ENCODE results near the gene C2orf69.

DNA sequence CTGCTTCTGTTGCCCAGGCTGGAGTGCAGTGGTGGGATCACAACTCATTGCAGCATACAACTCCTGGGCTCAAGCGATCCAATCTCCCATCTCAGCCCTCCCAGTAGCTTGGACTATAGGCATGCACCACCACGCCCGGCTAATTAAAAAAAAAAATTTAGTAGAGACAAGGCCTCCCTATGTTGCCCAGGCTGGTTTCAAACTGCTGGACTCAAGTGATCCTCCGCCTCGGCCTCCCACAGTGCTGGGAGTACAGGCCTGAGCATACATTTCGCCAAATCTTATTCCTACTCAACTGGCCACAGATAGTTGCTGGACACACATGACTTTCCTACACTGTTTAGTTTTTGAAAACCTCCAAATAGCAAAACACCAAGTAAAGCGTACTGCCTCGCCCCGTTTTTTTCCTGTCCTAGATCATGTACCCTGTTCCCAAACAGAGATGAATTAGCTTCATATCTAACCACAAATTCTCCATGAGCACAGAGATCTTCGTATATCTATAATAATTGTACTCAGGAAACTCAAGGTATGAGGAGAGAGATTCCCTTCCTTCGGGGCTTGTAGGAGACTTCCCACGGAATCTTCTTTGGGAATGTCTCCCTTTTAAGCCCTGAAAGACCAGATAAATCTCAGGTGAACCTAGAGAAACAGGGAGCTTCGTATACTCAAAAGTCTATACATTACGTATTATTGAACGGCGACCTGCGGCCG is 598 bp upstream of the C2orf69 start:
- TF ChIP-seq EZH2 (IDR thresholded peaks at IDR 0.05), result no peak
- TF ChIP-seq, protein P1, sequence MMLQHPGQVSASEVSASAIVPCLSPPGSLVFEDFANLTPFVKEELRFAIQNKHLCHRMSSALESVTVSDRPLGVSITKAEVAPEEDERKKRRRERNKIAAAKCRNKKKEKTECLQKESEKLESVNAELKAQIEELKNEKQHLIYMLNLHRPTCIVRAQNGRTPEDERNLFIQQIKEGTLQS (IDR thresholded peaks at IDR 0.05), result no peak
- no peak for TF ChIP-seq SP1 (IDR thresholded peaks at IDR 0.05; ENCODE audit: low read depth)
- no peak for TF ChIP-seq JUND (IDR thresholded peaks at IDR 0.05)
- no peak for TF ChIP-seq SIN3A (IDR thresholded peaks at IDR 0.05; ENCODE audit: low read depth)
- TF ChIP-seq, protein P2, sequence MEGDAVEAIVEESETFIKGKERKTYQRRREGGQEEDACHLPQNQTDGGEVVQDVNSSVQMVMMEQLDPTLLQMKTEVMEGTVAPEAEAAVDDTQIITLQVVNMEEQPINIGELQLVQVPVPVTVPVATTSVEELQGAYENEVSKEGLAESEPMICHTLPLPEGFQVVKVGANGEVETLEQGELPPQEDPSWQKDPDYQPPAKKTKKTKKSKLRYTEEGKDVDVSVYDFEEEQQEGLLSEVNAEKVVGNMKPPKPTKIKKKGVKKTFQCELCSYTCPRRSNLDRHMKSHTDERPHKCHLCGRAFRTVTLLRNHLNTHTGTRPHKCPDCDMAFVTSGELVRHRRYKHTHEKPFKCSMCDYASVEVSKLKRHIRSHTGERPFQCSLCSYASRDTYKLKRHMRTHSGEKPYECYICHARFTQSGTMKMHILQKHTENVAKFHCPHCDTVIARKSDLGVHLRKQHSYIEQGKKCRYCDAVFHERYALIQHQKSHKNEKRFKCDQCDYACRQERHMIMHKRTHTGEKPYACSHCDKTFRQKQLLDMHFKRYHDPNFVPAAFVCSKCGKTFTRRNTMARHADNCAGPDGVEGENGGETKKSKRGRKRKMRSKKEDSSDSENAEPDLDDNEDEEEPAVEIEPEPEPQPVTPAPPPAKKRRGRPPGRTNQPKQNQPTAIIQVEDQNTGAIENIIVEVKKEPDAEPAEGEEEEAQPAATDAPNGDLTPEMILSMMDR (IDR thresholded peaks at IDR 0.05 in 2 of 3, conservative IDR thresholded peaks at IDR 0.05 in 1 of 3; ENCODE audit: borderline replicate concordance in 1 of 3, insufficient read depth in 1 of 3, low read depth in 2 of 3, low read length in 2 of 3), result no peak
- TF ChIP-seq TCF7L2 (IDR thresholded peaks at IDR 0.05; ENCODE audit: borderline replicate concordance, extremely low read depth, insufficient read depth, insufficient read length), result no peak
- TF ChIP-seq, protein P3, sequence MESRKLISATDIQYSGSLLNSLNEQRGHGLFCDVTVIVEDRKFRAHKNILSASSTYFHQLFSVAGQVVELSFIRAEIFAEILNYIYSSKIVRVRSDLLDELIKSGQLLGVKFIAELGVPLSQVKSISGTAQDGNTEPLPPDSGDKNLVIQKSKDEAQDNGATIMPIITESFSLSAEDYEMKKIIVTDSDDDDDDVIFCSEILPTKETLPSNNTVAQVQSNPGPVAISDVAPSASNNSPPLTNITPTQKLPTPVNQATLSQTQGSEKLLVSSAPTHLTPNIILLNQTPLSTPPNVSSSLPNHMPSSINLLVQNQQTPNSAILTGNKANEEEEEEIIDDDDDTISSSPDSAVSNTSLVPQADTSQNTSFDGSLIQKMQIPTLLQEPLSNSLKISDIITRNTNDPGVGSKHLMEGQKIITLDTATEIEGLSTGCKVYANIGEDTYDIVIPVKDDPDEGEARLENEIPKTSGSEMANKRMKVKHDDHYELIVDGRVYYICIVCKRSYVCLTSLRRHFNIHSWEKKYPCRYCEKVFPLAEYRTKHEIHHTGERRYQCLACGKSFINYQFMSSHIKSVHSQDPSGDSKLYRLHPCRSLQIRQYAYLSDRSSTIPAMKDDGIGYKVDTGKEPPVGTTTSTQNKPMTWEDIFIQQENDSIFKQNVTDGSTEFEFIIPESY (IDR thresholded peaks at IDR 0.05; ENCODE audit: extremely low read depth, insufficient replicate concordance, low read length), result no peak
- TF ChIP-seq RAD21 (IDR thresholded peaks at IDR 0.05; ENCODE audit: low read depth), result no peak
- no peak for TF ChIP-seq POLR2A (IDR thresholded peaks at IDR 0.05; ENCODE audit: borderline replicate concordance, extremely low read depth, insufficient read depth, insufficient read length)
- no peak for TF ChIP-seq YY1 (IDR thresholded peaks at IDR 0.05; ENCODE audit: extremely low read depth, insufficient replicate concordance, low read depth, low read length)

All from HCT116 (cell line).